ENCODE results near the gene CCDC7.
"Not testable (repeated sequence)": the region's sequence is repeated elsewhere in the genome, so short reads cannot be mapped to it uniquely, and the experiment has no call there.

CCDC7 gene

GRCh38 chr10:32738958-32739357, 293.0 kb downstream of the CCDC7 start:
- DNase-seq, result no peak

GRCh38 chr10:32744321-32744720, 298.4 kb downstream of the CCDC7 start:
- DNase-seq, result no peak

- no peak for DNase-seq
Observed at GRCh38 chr10:32746869-32747268, 300.9 kb downstream of the CCDC7 start.

GRCh38 chr10:32751582-32751981, 305.6 kb downstream of the CCDC7 start:
- DNase-seq, result no peak

- not testable (repeated sequence) for DNase-seq
Observed at GRCh38 chr10:32754900-32755299, 309.0 kb downstream of the CCDC7 start.

- DNase-seq, result no peak
Observed at GRCh38 chr10:32771217-32771616, 325.3 kb downstream of the CCDC7 start.

GRCh38 chr10:32773105-32773504, 327.2 kb downstream of the CCDC7 start:
- no peak for DNase-seq

GRCh38 chr10:32786968-32787367, 341.0 kb downstream of the CCDC7 start:
- DNase-seq, result no peak

- no peak for DNase-seq
Observed at GRCh38 chr10:32787690-32788284, 341.8 kb downstream of the CCDC7 start.

- no peak for DNase-seq
Observed at GRCh38 chr10:32788359-32788758, 342.4 kb downstream of the CCDC7 start.

GRCh38 chr10:32790483-32790882, 344.5 kb downstream of the CCDC7 start:
- DNase-seq, result no peak

GRCh38 chr10:32793033-32793432, 347.1 kb downstream of the CCDC7 start:
- no peak for DNase-seq

- no peak for DNase-seq
Observed at GRCh38 chr10:32795598-32796183, 349.8 kb downstream of the CCDC7 start.

- not testable (repeated sequence) for DNase-seq
Observed at GRCh38 chr10:32797393-32797792, 351.5 kb downstream of the CCDC7 start.

- DNase-seq, result no peak
Observed at GRCh38 chr10:32846974-32847373, 401.0 kb downstream of the CCDC7 start.

- DNase-seq, result no peak
Observed at GRCh38 chr10:32851301-32851700, 405.4 kb downstream of the CCDC7 start.

GRCh38 chr10:32854435-32854834, 408.5 kb downstream of the CCDC7 start:
- no peak for DNase-seq

- DNase-seq, result no peak
Observed at GRCh38 chr10:32865170-32865569, 419.2 kb downstream of the CCDC7 start.

GRCh38 chr10:32877915-32878314, 432.0 kb downstream of the CCDC7 start:
- no peak for DNase-seq

- no peak for DNase-seq
Observed at GRCh38 chr10:32878646-32879045, 432.7 kb downstream of the CCDC7 start.

- DNase-seq, result no peak
Observed at GRCh38 chr10:32882076-32882475, 436.1 kb downstream of the CCDC7 start.

GRCh38 chr10:32887481-32887880, 441.5 kb downstream of the CCDC7 start:
- no peak for DNase-seq

- DNase-seq, result no peak
Observed at GRCh38 chr10:32888161-32888927, 442.4 kb downstream of the CCDC7 start.

- no peak for DNase-seq
Observed at GRCh38 chr10:32889631-32890212, 443.8 kb downstream of the CCDC7 start.
